ENCODE results near the gene ZNHIT1.

DNA sequence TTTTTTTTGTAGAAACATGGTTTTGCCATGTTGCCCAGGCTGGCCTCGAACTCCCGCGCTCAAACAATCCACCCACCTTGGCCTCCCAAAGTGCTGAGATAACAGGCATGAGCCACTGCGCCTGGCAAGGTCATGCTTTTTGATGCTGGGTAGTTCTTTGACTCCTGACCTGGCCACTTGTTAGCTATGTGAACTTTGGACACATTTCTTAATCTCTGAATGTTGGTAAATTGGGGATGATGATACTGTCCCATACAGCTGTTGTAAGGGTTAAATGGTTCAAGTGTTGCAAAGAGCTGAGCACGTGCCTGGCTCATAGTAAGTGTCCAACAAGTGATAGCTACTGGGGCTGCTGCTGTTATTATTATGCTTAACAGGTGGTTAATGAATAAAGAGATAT, 2.3 kb downstream of the ZNHIT1 start:
- TF ChIP-seq EP300 (IDR thresholded peaks at IDR 0.05; ENCODE audit: borderline replicate concordance in 1 of 2, low read depth in 1 of 2, low read length in 1 of 2) (no peak), RFX5 (IDR thresholded peaks at IDR 0.05; ENCODE audit: low read length) (no peak), TAF1 (IDR thresholded peaks at IDR 0.05; ENCODE audit: borderline replicate concordance, low read depth, low read length) (no peak), POLR2AphosphoS5 (IDR thresholded peaks at IDR 0.05; ENCODE audit: low read depth, low read length) (no peak), NFIC (IDR thresholded peaks at IDR 0.05; ENCODE audit: borderline replicate concordance) (no peak), CHD2 (IDR thresholded peaks at IDR 0.05; ENCODE audit: low read length, partially characterized antibody) (no peak), GABPA (IDR thresholded peaks at IDR 0.05; ENCODE audit: low read depth) (no peak)
- TF ChIP-seq, protein P1, sequence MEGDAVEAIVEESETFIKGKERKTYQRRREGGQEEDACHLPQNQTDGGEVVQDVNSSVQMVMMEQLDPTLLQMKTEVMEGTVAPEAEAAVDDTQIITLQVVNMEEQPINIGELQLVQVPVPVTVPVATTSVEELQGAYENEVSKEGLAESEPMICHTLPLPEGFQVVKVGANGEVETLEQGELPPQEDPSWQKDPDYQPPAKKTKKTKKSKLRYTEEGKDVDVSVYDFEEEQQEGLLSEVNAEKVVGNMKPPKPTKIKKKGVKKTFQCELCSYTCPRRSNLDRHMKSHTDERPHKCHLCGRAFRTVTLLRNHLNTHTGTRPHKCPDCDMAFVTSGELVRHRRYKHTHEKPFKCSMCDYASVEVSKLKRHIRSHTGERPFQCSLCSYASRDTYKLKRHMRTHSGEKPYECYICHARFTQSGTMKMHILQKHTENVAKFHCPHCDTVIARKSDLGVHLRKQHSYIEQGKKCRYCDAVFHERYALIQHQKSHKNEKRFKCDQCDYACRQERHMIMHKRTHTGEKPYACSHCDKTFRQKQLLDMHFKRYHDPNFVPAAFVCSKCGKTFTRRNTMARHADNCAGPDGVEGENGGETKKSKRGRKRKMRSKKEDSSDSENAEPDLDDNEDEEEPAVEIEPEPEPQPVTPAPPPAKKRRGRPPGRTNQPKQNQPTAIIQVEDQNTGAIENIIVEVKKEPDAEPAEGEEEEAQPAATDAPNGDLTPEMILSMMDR (IDR thresholded peaks at IDR 0.05) = no peak
- TF ChIP-seq, protein P2, sequence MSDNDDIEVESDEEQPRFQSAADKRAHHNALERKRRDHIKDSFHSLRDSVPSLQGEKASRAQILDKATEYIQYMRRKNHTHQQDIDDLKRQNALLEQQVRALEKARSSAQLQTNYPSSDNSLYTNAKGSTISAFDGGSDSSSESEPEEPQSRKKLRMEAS (IDR thresholded peaks at IDR 0.05; ENCODE audit: low read depth) = no peak
- TF ChIP-seq, protein P3, sequence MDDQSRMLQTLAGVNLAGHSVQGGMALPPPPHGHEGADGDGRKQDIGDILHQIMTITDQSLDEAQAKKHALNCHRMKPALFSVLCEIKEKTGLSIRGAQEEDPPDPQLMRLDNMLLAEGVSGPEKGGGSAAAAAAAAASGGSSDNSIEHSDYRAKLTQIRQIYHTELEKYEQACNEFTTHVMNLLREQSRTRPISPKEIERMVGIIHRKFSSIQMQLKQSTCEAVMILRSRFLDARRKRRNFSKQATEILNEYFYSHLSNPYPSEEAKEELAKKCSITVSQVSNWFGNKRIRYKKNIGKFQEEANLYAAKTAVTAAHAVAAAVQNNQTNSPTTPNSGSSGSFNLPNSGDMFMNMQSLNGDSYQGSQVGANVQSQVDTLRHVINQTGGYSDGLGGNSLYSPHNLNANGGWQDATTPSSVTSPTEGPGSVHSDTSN (IDR thresholded peaks at IDR 0.05) = no peak
